AG08396 (cell line): ENCODE results near the gene KRT72.

Experiments
- DNase-seq: peaks from one replicate; pipeline ENCODE4 v3.0.0; 2012; ENCODE audit warnings: low spot score, mixed read lengths

KRT72 gene

GRCh38 chr12:52541709-52542108, 59.6 kb downstream of the KRT72 start:
- no peak for DNase-seq

GRCh38 chr12:52540531-52540930, 60.7 kb downstream of the KRT72 start:
- no peak for DNase-seq

- no peak for DNase-seq
Measured at GRCh38 chr12:52539821-52540173, 61.5 kb downstream of the KRT72 start.

- DNase-seq = no peak
Measured at GRCh38 chr12:52539083-52539820, 62.0 kb downstream of the KRT72 start.

GRCh38 chr12:52537101-52537500, 64.2 kb downstream of the KRT72 start:
- DNase-seq = no peak
